Hematopoietic multipotent progenitor cell (in vitro differentiated cells): Measurements from ENCODE around the gene NRARP. TPM values are rescaled to one million over a fixed set of nuclear protein-coding genes. Genes with fewer than 3 reads are reported as not detected.

Experiments used
- DNase-seq, 3 donors: peaks; one replicate each; pipeline ENCODE4 v3.0.0-alpha.2; 2011 to 2015; ENCODE audit warnings: low read depth in 2 of 3, low spot score in 2 of 3
- total RNA-seq: library from RNA; depleted of rRNA; stranded (reverse); fragments of >200 nt; gene quantifications from one replicate; pipeline ENCODE4 v1.2.3, GENCODE V29; 2012

NRARP gene
- total RNA-seq, 1 donor, result 5.1 TPM

DNA sequence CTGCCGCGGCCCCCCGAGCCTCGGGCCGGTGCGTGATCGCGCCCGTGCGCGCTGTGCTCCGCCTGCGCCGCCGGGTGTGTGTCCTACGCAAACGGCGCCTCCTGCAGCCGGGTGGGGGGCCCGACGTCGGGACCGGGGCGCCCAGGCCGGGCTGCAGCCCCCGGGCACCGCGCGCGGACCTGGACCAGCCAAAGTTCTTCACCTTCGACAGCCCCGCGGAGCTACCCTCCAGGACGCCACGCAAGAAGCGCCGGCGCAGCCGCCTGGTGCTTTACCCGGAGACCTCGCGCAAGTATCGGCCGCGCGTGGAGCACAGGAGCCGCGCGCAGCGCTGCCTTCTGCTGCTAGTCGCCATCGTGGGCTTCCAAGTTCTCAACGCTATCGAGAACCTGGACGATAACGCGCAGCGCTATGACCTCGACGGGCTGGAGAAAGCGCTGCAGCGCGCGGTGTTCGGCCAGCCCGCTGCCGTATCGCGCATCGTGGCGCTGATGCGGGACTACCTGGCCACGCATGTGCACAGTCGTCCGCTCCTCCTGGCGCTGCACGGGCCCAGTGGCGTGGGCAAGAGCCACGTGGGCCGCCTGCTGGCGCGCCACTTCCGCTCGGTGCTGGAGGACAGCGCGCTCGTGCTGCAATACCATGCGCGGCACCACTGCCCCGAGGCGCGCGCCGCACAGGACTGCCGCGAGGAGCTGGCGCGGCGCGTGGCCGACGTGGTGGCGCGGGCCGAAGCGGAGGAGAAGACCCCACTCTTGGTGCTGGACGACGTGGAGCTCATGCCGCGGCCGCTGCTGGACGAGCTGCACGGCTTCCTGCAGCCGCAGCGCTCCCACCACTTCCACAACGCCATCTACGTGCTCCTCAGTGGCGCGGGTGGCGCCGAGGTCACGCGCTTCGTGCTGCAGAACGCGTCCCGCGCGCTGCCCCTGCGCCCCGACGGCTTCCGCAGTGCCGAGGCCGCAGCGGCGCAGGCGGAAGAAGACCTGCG lies 23.1 kb downstream of the NRARP start:
- DNase-seq, result no peak

DNA sequence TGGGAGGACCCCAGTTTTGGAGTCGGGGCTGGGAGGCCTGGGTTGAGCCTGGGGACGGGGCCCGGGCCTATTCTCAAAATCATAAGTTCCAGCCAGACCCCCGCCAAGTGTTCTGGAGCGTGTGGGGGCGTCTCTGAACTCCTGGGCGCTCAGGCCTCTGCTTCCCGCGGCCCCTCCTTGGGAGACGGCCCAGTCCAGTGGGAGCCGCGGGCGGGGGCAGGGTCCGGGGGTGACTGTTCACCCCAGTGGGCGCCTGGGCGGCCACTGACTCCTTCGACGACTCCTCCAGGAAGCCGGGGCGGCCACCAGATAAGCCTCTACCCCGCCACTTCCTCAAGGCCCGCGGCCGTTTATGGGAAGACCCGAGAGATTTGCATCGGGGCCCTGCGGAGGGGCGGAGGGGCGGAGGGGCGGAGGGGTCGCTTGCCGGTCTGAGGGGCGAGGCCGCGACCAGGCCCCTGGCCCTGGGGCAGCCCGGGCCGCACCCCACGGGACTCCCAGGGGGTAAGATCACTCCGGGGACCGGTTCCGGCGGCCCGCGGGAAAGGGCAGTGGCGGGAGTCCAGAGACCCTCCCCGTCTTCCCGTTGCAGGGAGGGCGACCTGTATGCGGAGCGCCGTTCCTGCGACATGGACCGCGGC lies 23.9 kb downstream of the NRARP start:
- peak in 1 of 3 donors; percentile 43 for DNase-seq

DNA sequence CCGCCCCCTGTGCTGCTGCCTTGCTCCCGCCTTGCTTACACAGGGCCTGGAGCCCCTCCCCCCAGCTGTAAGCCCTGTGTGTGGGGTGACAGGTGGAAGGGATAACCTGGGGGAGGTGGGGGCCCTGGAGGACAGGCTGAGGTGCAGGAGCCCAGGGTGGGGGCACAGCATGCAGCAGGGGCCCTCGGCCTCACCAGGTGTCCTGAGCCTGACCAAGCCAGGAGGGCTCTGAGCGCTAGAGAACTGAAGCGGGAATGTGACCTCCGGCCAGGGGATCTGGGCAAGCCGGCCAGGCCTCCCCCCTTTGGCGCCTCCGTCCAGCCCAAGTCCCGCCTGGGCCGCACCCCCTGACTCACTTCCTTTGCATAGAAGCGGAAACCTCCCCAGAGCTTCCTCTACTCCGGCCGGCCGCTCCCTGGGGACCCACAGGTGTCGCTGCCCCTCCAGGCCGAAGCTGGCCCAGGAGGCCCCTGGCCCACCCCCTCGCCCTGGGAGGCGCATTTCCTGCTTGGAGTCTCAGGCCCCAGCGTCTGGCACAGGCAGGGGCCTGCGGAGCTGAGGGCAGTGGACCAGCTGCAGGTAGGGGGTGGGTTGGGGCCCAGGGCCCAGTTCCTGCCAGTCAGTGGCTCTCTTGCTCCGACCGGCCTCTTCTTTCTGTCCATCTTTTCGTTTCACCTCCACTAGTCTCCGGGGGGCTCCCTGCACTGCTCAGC lies 24.6 kb downstream of the NRARP start, which contains the start of gene TOR4A:
TOR4A (plus strand) TSS at position 398 of the 713 bp plus-strand sequence. CDS start 964 bp downstream, outside the sequence.
- DNase-seq, result peak in 2 of 3 donors; percentile 46 to 83

DNA sequence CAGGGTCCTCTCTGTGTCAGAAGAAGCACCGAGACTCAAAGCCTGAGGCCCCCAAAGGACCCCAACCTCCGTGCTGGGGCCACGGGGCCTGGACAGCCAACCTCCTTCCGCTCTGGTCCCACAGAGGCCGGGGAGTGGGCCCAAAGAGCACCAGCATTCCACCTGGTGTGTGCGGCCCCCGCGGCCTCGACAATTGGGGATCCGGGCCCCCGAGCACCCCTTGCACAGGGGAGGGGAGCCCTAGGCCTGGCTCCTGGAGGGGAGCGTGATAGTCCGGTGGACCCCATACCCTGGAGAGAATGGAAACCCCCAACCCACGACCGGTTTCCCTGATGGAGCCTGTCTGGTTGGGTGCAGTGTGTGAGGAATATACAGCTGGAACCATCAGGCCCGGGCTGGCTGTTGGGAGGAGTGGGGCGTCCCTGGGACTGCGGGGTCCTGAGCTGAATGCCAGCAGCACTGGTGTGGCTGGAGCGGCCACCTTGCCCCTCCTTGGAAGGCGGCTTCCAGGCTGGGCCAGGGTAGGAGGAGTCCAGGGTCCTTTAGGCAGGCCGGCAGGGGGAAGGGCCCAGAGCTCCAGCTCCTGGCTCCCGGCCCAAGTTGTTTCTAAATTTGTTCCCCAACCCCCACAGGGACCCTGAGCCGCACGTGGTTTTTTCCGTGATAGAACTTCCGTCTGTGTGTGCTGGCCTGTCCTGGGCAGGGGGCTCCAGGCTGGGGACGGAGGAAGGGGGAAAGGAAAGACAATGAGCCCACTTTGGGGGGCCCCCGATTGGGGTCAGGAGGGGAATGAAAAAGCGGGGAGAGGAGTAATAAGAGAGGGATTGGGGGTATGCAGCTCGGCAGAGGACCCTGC lies 25.4 kb downstream of the NRARP start:
- DNase-seq, result peak in 1 of 3 donors; percentile 56

DNA sequence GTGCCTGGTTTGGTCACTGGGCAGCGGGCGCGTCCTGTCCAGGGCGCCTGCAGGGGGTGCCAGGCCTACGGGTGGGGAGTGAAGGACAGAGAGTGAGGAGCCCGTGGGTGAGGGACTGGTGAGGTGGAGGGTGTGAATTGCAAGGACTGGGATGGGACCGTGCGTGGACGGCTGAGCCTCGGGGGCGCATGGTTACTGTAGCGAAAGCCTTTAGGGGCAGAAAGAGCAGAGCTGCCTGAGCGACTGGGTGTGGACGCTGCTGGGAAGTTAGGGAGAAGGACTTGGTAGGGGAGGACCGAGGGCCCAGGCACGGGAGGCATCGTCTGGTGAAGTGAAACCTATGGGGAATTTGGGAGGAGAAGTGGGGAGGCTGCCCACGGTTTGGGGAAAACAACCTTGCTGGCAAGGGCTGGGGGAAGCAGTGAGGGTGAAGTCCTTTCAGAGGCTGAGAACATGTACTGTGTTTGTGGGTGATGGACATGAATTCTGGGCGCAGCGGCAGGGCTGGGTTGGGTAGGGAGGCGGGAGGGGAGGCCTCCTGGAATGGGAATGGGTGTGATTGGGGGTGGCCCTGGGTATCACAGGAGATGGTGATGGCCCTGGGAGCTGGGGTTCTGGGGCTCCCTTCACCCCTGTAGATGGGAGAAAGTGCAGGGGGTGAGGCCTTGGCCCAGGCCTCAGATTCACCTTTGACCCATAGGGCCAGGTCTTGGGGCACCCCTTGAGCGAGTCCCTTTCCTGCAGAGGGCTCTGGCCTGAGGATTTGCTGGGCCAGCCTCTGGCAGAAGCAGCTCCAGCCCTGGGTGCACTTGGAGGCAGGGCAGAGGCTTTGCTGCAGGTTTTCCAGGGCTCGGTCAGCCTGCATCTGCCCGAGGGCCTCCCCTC lies 26.2 kb downstream of the NRARP start:
- no peak for DNase-seq

DNA sequence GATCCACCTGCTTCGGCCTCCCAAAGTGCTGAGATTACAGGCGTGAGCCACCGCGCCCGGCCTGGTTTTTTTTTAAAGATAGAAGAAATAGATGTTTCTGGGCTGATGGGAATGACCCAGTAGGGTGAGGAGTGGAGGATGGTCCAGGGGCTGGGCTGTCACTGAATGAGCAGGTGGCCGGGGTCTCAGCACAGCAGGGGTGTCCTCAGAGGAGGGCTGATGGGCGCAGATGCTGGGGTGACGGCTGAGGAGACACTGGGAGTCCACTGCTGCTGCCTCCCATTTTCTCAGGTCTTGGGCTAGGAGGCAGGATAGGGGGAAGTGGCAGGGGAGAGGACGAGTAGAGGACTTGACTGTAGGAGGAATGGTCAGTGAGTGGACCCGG lies 26.9 kb downstream of the NRARP start:
- no peak for DNase-seq

GRCh38 chr9:137273611-137274320 lies 28.3 kb downstream of the NRARP start:
- DNase-seq, result no peak

GRCh38 chr9:137273095-137273490 lies 29.0 kb downstream of the NRARP start:
- no peak for DNase-seq

- DNase-seq, result no peak
Measured at GRCh38 chr9:137272241-137273094, 29.6 kb downstream of the NRARP start.

- no peak for DNase-seq
Measured at GRCh38 chr9:137271696-137272076, 30.4 kb downstream of the NRARP start.

DNA sequence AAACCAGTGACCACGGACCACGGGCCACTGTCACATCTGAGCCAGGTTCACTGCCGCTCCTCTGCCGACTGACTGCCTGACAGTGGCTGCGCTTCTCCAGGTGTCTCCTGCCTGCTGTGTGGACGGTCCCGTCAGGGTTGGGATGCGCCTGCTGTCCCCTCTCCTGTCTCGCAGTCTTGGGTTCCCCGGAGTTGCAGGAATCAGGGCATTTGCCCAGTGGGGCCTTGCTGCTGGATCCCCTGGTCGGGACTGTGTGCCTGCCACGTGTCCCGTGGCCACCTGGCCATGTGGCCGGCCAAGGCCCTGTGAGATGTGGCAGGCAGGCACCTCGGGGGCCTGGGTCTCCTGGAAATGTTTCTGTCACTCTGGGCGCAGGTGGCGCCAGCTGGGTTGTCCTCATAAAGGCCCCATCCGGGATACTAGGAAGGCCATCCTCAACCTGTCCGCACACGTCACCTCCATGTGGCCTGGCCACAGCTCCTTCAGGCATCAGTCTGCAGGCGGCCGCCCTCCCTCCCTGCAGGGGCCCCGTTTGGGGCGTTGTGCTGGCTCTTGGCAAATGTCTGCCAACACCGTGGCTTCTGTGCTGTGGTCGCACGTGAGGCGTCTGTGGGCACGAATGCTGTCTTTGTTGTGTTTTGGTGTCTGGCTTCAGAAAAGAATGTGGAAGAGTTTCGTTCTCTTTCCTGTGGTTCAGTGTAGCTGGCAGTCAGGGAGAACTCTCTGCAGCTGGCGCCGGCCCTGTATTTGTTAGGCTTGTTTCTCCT lies 31.0 kb downstream of the NRARP start:
- DNase-seq, result peak in 2 of 3 donors; percentile 51 to 58

DNA sequence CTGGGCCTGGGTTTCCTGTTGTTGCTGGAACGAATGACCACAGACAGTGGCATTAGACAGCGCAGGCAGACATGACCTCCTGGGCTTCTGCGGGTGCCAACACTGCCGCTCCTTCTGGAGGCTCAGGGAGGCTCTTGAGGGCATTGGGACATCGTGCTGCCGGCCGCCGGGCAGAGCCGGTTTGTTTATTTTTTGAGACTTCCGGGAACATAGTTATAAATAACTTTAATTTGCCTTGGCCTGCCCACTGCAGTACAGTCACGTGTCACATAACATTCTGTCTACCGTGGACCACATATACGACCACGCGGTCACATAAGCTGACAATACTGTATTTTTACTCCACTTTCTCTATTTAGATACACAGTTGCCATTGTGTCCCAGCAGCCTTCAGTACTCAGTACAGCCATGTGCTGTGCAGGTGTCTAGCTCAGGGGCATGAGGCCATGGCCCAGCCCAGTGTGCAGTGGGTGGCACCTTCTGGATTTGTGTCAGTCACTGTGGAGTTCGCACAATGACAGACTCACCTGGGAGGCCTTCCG lies 32.8 kb downstream of the NRARP start:
- no peak for DNase-seq

- no peak for DNase-seq
Measured at GRCh38 chr9:137268538-137269201, 33.4 kb downstream of the NRARP start.

GRCh38 chr9:137267933-137268355 lies 34.1 kb downstream of the NRARP start:
- no peak for DNase-seq

GRCh38 chr9:137266585-137267453 lies 35.3 kb downstream of the NRARP start:
- DNase-seq, result no peak
